Fibroblast of mammary gland (primary cell): ENCODE data around the gene FAM151A.

Experiments
- DNase-seq: peaks from one replicate; pipeline ENCODE4 v3.0.0-alpha.2; 2010; ENCODE audit warnings: low read depth
- H3K4me3 ChIP-seq: 2 replicates; pipeline ENCODE4 v1.5.1; 2011; ENCODE audit warnings: low read depth, mild to moderate bottlenecking, low read length, moderate library complexity; ENCODE audit not compliant: control insufficient read depth
- TF ChIP-seq, protein P1 (sequence below): conservative IDR thresholded peaks from 2 replicates; pipeline ENCODE4 v1.5.1; 2011; ENCODE audit warnings: low read depth, low read length, inconsistent platforms; ENCODE audit not compliant: control insufficient read depth, insufficient read depth

Gene FAM151A

DNA sequence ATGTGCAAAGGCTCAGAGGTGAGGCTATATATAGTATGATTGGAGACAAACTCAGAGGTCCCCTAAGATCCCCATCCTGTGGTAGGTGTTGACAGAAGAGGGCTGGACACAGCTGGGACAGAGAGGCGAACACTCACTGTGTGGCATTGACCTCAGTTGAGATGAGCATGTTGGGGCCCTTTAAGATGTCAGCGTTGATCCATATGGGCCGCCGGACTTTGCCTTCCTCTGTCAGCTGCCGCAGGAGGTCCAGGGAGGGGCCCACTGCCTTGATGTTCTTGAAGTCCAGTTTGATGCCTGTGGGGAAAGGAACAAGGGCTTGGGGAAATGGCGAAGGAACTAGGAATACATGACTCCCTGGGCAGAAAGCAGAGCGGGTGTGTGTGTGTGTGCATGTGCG is 8.8 kb downstream of the FAM151A start:
- no peak overlapping the region for H3K4me3 ChIP-seq
- no peak for DNase-seq
- TF ChIP-seq, protein P1, sequence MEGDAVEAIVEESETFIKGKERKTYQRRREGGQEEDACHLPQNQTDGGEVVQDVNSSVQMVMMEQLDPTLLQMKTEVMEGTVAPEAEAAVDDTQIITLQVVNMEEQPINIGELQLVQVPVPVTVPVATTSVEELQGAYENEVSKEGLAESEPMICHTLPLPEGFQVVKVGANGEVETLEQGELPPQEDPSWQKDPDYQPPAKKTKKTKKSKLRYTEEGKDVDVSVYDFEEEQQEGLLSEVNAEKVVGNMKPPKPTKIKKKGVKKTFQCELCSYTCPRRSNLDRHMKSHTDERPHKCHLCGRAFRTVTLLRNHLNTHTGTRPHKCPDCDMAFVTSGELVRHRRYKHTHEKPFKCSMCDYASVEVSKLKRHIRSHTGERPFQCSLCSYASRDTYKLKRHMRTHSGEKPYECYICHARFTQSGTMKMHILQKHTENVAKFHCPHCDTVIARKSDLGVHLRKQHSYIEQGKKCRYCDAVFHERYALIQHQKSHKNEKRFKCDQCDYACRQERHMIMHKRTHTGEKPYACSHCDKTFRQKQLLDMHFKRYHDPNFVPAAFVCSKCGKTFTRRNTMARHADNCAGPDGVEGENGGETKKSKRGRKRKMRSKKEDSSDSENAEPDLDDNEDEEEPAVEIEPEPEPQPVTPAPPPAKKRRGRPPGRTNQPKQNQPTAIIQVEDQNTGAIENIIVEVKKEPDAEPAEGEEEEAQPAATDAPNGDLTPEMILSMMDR = no peak

- H3K4me3 ChIP-seq = no peak overlapping the region
- DNase-seq = no peak
These were observed 9.3 kb downstream of the FAM151A start for GRCh38 chr1:54614024-54614423.

DNA sequence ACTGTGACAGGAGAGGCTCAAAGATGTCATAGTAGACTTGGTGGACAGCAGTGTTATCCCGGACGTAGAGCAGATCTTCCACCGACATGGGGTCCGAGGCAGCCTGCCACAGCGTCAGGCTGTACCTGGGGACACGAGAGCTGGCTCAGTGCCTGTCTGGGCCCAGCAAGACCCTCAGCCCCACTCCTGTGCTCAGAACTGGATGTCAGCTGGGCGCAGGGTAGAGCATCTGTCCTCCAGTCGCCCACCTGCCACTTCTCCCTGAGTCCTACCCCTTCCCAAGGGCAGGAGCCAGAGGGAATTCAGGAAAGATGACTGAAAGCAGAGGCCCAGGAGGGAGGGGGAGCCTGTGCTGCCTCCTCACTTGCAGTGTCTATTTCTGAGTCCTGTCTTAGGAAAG is 11.7 kb downstream of the FAM151A start:
- TF ChIP-seq, protein P1 = no peak

More at GRCh38 chr1:54614024-54614423, 9.3 kb downstream of the FAM151A start:
- TF ChIP-seq, protein P1 = no peak

GRCh38 chr1:54610601-54611580 is 12.4 kb downstream of the FAM151A start:
- H3K4me3 ChIP-seq = no peak overlapping the region
- TF ChIP-seq, protein P1 = no peak
- no peak for DNase-seq

More for the DNA sequence above, 11.7 kb downstream of the FAM151A start:
- no peak for DNase-seq
- no peak overlapping the region for H3K4me3 ChIP-seq

DNA sequence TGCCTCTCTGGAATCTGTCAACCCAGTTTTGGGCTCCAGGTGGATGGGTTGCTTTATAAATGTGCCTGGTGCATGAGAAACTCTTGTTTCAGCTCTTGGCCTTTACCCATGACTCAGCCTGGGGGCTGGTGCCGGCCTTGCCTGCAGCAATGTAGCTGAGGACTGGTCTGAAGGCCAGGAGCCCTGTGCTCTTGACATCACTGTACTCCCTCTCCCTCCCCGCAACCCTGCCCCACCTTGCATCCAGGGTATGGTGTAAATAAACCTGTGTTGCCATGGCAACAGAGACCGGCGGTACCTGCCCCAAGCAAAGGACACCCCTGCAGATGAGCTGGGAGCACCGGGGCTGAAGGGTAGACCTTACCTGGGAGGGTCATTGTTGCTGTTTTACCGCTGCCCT is 13.3 kb downstream of the FAM151A start:
- H3K4me3 ChIP-seq = no peak overlapping the region
- TF ChIP-seq, protein P1 = no peak
- DNase-seq = no peak

DNA sequence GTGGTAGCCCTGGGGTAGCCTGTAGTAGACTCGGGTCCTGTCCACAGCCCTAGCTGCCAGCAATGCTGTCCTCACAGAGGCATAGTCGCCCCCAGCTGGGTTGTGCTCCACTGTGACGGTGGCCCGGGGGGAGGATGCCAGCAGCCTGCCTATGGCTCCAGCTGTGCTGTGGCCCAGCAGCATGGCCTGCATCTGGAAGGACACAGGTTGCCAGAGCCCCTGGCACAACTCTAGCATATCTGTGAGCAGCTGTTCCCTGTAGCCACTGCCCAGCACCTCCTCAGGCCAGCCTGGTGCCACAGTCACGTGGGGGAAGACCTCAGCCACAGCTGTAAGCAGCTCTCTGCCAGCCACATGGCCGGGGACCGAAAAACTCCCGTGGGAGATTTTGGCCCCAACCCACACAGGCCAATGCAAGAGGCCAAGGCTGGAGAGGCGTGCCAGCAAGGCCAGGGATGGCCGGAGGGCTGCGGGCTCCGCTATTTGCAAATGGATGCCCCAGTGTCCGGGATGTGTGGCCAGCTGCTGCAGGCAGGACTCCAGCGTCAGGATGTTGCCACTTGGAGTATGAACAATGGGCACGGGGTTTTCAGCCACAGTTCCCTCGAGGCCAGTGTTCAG is 13.9 kb downstream of the FAM151A start:
- no peak for DNase-seq
- TF ChIP-seq, protein P1 = no peak

More for the DNA sequence above, 13.9 kb downstream of the FAM151A start:
- H3K4me3 ChIP-seq = no peak overlapping the region
